ENCODE data around the gene PLB1.

GRCh38 chr2:28477645-28478044 is 18.2 kb upstream of the PLB1 start:
- TF ChIP-seq POLR2AphosphoS5 (IDR thresholded peaks at IDR 0.05) = no peak
- TF ChIP-seq, protein P1, sequence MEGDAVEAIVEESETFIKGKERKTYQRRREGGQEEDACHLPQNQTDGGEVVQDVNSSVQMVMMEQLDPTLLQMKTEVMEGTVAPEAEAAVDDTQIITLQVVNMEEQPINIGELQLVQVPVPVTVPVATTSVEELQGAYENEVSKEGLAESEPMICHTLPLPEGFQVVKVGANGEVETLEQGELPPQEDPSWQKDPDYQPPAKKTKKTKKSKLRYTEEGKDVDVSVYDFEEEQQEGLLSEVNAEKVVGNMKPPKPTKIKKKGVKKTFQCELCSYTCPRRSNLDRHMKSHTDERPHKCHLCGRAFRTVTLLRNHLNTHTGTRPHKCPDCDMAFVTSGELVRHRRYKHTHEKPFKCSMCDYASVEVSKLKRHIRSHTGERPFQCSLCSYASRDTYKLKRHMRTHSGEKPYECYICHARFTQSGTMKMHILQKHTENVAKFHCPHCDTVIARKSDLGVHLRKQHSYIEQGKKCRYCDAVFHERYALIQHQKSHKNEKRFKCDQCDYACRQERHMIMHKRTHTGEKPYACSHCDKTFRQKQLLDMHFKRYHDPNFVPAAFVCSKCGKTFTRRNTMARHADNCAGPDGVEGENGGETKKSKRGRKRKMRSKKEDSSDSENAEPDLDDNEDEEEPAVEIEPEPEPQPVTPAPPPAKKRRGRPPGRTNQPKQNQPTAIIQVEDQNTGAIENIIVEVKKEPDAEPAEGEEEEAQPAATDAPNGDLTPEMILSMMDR (IDR thresholded peaks at IDR 0.05) = no peak
- TF ChIP-seq POLR2A (IDR thresholded peaks at IDR 0.05) = no peak
- no peak for TF ChIP-seq EP300 (IDR thresholded peaks at IDR 0.05)
